Sigmoid colon (tissue), 4 donors: Measurements from ENCODE around the gene SHB.

ENCODE experiments used
- EP300 ChIP-seq, 4 donors: sonication (generic); formaldehyde crosslinking; IDR thresholded peaks; one replicate each; pipeline ENCODE4 v1.6.1; 2017; ENCODE audit warnings: antibody characterized with exemption in 4 of 4
- POLR2A ChIP-seq, 2 donors: fragments of 450-650 bp; IDR thresholded peaks; one replicate each; pipeline ENCODE4 v1.6.1; 2016; ENCODE audit warnings: antibody characterized with exemption in 2 of 2, mild to moderate bottlenecking in 2 of 2, moderate library complexity in 2 of 2
- POLR2AphosphoS5 ChIP-seq, 4 donors: sonication (generic); formaldehyde crosslinking; IDR thresholded peaks; one replicate each; pipeline ENCODE4 v1.6.1; 2017; ENCODE audit warnings: antibody characterized with exemption in 4 of 4
- TF ChIP-seq, protein P1 (sequence below), 4 experiments: fragments of 450-650 bp in 3 of 4; fragments of 200-600 bp in 1 of 4; IDR thresholded peaks; one replicate each; pipeline ENCODE4 v1.5.1; 2016 to 2019; ENCODE audit warnings: antibody characterized with exemption in 4 of 4, mild to moderate bottlenecking in 3 of 4, moderate library complexity in 2 of 4

DNA sequence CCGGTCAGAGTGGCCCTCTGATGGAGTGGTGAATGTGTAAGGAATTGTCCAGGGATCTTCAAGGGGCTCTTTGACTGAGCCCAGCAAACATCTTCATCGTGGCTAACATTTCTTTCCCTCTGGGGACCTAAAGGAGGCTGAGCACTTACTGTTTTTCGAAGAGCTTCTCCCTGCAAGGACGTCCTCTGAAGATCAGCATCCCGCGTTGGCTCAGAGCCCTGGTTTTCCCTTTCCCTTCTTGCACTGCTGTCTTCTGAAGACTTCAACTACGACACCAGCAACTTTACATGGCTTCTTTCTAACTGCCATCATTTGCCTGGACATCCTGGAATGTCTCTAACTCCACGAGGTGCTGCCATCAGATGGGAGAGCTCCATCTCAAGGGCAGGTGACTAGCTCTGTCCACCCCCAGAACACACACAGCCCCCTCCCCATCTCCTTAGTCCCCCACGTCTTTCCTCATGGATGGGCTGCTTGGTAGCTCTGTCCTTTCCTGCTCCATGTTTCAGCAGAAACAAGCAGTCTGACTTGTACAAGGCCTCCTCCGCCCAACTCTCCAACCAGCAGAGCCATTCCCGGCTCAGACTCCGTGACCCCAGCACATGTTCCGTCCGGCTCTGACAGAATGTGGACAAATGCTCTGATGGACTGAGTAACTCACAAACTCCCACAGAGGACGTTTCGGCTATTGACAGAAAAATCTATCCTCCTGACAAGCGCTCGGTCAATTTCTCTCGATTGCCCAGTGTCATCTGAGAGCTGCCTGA lies 17.1 kb downstream of the SHB start:
- TF ChIP-seq POLR2AphosphoS5 (IDR thresholded peaks at IDR 0.05) (no peak), POLR2A (IDR thresholded peaks at IDR 0.05) (no peak), EP300 (IDR thresholded peaks at IDR 0.05) (no peak)
- TF ChIP-seq, protein P1, sequence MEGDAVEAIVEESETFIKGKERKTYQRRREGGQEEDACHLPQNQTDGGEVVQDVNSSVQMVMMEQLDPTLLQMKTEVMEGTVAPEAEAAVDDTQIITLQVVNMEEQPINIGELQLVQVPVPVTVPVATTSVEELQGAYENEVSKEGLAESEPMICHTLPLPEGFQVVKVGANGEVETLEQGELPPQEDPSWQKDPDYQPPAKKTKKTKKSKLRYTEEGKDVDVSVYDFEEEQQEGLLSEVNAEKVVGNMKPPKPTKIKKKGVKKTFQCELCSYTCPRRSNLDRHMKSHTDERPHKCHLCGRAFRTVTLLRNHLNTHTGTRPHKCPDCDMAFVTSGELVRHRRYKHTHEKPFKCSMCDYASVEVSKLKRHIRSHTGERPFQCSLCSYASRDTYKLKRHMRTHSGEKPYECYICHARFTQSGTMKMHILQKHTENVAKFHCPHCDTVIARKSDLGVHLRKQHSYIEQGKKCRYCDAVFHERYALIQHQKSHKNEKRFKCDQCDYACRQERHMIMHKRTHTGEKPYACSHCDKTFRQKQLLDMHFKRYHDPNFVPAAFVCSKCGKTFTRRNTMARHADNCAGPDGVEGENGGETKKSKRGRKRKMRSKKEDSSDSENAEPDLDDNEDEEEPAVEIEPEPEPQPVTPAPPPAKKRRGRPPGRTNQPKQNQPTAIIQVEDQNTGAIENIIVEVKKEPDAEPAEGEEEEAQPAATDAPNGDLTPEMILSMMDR (IDR thresholded peaks at IDR 0.05) = no peak
